GM19238 (cell line): ENCODE results near the gene RTN4IP1.

Experiments
- DNase-seq: peaks from one replicate; pipeline ENCODE4 v3.0.0; 2011; ENCODE audit warnings: low spot score; ENCODE audit not compliant: insufficient read length

The RTN4IP1 gene

GRCh38 chr6:106547601-106548453 lies 81.5 kb downstream of the RTN4IP1 start:
- no peak for DNase-seq

DNA sequence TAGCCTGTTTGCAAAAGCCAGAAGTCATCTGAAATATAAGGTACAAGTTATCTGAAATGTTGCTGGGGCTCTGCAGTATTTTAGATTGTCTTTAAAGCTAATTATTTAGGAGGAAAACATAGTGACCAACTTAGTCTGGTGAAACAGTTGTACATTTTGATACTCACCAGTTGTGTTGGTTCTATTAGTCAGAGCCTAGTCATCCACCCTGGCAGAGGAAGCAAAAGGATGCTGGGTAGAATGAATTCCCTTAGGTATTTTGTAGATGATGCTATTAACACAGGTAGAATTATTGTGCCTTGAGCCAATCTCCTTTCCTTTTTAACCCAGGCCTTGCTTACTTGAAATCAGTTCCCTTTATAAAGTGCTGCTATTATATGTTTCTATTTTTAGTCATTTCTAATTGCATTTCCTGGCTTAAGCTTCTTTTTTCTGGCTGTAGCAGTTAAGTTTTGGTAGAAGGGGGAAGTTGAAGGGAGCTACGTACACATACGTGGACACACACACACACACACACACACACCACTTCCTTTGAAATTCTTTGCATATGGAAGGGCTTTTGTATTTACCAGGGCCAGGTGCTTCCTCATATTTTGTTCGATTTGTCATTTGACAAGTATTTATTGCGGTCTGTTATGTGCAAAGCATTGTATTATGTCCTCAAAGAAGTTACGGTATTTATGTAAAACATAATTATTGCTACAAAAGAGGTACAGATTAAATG lies 82.4 kb downstream of the RTN4IP1 start:
- DNase-seq = no peak

- DNase-seq = no peak
These were observed 83.0 kb downstream of the RTN4IP1 start for GRCh38 chr6:106546261-106546690.

- no peak for DNase-seq
These were observed 88.4 kb downstream of the RTN4IP1 start for GRCh38 chr6:106540907-106541306.

DNA sequence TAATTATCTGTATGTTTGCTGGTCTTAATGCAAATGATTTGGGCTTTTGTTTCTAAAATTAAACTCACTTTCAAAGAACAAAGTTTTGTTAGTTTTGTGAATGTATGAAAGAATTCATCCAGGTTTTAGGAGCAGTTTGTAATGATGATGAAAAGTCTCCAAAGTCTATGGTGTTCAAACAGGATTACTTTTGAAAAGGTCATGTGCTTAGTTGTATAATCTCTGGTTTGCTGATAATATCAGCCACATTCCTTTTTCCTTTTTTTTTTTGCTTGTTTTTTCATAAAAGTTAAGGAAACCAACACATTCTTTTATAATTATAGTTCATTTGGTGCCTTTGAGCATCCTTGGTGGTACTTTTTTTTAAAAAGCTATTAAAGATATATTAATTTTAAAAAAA lies 88.9 kb downstream of the RTN4IP1 start:
- no peak for DNase-seq

DNA sequence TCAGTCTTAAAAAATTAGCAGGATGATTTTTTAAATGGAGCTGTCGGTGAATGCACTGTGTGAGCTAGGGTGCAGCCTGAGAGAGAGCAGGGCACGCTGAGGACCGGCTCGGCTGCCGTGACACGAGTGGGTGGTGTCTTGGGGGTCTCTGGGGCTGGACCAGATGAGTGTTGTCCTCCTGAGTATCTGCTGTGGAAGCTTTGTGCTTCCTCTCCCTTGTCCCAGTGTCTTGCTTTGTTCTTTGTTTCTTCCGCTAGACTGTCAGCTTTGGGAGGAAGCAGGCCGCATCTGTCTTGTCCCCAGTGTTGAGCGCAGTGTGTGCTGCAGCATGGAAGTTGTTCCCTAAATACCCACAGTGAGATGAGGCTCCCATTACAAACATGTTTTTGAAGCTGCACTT lies 89.4 kb downstream of the RTN4IP1 start:
- DNase-seq = no peak

- no peak for DNase-seq
These were observed 91.2 kb downstream of the RTN4IP1 start for GRCh38 chr6:106538145-106538544.

DNA sequence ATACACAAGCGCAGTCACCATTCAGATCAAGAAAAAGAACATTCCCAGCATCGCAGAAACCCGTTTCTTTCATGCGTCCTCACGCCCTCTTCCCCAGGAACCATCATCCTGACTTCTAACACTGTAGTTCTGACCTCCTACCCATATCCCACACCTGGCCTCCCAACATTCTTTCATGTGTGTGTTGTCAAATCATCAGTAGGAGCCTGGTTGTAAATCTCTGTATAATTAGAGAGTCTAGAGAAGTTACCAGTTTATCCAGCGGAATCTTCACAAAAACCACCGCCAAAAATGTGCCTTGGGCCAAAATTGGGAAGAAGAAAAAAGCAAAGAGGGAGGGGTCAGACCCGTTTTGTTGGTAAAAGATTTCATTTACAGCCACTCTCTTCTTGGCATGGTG lies 91.6 kb downstream of the RTN4IP1 start:
- no peak for DNase-seq

DNA sequence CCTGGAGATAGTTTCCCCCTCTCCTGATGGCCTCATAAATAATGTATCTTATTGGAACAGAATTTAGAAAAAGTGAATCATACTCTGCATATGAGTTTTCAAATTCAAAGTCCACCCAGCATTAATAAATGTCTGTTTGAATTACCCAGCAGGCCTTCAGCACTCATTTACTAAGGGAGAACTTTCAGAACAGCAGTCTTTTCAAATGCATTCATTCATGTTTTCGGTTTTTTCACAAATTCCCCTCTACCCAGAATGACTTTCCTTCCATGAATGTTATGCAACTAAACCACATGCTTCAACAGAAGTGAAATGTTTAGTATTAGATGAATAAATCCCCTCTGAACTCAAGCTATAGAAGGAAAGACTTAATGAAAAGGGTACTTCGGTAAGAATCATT lies 92.4 kb downstream of the RTN4IP1 start:
- DNase-seq = no peak

DNA sequence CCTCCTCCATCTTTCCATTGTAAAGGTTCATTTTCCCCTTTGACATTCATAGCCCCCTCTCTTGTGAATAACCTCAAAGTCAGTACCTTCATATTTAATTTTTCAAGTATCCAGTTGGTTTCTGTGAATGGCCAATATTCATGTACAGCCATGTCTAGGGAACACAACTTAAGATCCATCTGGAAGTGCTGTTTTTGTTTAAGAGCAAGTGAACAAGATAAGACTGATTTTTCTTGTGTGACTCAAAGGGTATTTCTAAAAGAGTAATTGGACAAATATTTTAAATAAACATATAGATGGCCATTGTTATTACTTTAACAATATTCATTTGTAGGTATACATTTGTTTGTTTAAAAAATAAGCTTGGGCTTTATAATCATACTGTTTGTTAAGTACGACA lies 92.9 kb downstream of the RTN4IP1 start:
- no peak for DNase-seq

GRCh38 chr6:106535012-106535411 lies 94.3 kb downstream of the RTN4IP1 start:
- no peak for DNase-seq

DNA sequence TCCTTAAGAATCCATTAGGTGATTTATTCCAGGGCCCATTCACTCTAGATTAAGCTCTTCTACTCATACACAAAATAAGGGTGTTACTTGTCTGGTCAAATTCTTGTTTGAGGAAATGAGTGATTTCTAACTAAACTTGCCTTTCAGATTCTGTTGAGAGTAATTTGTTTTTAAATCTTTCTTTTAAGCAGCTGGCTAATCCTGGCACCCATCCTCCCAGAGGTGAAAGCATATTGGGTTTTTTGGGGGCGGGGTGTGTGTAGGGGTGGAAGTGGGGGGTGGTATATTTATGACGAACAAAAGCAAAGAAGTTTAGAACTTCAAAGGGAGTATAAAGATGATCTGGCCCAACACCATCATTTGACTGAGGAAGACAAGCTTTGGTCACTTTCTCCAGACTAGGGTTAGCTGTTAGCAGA lies 94.7 kb downstream of the RTN4IP1 start:
- no peak for DNase-seq

DNA sequence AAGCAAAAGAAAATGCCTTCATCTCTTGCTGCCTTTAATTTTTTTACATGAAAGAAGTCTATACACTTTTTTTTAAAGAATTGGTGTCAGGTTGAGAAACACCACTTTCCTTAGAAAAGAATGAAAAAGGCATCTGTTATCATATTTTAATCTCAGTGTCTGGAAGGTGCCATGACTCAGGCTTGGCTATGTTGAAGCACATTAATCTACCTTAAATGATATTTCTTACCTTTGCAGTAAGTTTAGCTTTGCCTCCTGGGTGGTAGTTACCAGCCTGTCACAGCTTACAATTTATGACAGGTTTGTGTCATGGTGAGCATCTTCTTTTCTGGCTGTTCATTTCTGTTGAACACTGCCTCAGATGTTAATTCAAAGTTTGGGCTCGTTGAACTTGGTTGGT lies 95.3 kb downstream of the RTN4IP1 start:
- no peak for DNase-seq

GRCh38 chr6:106533054-106533453 lies 96.2 kb downstream of the RTN4IP1 start:
- no peak for DNase-seq

DNA sequence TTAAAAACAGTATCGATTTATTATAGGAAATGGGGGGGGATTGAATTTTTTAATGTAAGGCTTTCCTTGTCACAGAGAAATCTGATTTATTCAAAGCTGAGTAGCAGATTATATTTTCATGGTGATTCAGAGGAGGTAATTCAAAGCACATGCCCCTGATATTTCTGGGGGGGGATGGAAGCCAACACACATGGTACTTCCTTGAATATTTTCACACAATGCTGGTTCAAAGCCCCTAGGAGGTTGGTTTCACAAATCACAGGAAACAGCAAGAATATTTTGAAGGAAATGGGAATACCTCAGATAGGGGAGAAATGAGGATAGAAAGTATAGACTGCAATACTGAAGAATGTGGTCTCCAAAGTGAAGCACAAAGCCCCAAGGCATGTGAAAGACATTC lies 98.8 kb downstream of the RTN4IP1 start:
- DNase-seq = no peak

DNA sequence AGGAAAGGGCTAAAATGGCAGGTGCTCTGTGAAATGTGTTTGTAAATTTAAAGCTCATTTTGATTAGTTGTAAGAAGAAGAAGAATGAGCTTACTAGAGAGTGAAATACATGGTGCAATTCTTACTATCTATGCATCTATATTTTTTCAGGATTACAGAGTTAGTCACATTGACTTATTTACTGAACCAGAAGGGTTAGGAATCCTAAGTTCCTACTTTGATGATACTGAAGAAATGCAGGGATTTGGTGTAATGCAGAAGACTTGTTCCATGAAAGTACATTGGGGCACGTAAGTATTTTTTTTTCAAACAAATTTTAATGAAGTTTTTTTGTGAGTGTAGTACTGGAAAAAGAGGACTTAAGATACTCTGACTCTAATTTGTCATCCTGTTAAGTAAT lies 99.3 kb downstream of the RTN4IP1 start:
- DNase-seq = no peak

GRCh38 chr6:106529438-106529837 lies 99.9 kb downstream of the RTN4IP1 start:
- DNase-seq = no peak

GRCh38 chr6:106528521-106528920 lies 100.8 kb downstream of the RTN4IP1 start:
- no peak for DNase-seq

GRCh38 chr6:106527979-106528378 lies 101.3 kb downstream of the RTN4IP1 start:
- no peak for DNase-seq

DNA sequence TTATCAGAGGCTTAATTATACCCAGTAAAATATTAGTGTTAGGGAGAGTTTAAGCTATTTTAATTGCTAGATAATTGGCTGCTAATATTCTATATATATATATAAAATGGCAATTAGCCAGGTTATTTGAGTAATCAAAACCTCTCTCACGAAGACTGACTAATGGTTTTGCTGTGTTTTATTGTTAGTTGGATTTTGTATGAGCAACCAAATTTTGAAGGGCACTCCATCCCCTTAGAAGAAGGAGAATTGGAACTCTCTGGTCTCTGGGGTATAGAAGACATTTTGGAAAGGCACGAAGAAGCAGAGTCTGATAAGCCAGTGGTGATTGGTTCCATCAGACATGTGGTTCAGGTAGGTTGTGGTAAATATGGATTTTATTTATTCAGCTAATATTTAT lies 102.2 kb downstream of the RTN4IP1 start:
- no peak for DNase-seq

- DNase-seq = no peak
These were observed 103.4 kb downstream of the RTN4IP1 start for GRCh38 chr6:106525882-106526275.

DNA sequence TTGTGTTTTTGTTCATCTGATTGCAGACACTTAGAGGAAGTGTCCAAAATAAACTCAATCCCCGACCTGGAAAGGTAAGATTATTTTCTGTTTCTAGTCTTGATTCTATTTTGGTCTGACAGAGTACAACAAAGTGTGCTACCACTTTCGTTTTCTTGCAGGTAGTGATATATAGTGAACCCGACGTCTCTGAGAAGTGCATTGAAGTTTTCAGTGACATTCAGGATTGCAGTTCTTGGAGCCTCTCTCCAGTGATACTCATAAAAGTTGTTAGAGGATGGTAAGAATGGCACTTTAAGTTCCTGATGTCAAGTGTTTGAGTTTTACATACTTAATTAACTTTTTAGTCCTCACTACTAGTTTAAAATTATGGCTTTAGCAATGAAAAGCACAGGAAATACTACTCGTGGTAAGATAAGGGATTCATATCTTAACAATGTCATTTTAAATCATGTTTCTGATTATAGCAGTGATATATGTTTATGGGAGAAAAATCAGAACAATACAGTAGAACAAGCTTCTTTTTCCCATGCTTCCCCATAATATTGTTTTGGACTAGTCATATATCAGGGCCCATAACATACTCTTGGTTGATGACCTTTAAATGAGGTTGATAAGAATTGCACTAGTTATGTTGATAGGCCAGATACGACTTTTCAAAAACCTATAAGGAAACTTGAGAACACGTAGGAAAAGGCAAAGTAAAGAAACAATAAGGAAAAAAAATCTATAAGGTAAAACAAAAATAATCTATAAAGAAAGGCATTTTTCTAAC lies 104.0 kb downstream of the RTN4IP1 start:
- no peak for DNase-seq
